ENCODE measurements around the gene ZNF672. TPM values are rescaled to one million over a fixed set of nuclear protein-coding genes. Genes with fewer than 3 reads are reported as not detected.

ZNF672 gene
- total and polyA plus RNA-seq, 2 of the 13 experiments (the other 11 are each of a cell fraction or from before 2014, with no cell fraction given): 17.2 to 22.9 TPM

GRCh38 chr1:248825909-248826760 is 11.9 kb upstream of the ZNF672 start, which contains the start of gene SH3BP5L (continued):
- TF ChIP-seq NKX3-1 (CRISPR knock-in tag; IDR thresholded peaks at IDR 0.05) (peak; percentile 83), SMYD3 (CRISPR knock-in tag; IDR thresholded peaks at IDR 0.05) (peak; percentile 17; the same call in 1 of the 2 replicates), BORCS8-MEF2B (CRISPR knock-in tag; IDR thresholded peaks at IDR 0.05) (peak; percentile 66), RARA (CRISPR knock-in tag; IDR thresholded peaks at IDR 0.05) (peak; percentile 27; the same call in 1 of the 2 replicates), RAD21 (CRISPR knock-in tag; IDR thresholded peaks at IDR 0.05) (0 out of 2 replicates have a peak, but pooled peaks have one; percentile 28), AGO1 (IDR thresholded peaks at IDR 0.05; ENCODE audit: low read depth, low read length, poor library complexity, severe bottlenecking) (peak; percentile 55), ERF (CRISPR knock-in tag; IDR thresholded peaks at IDR 0.05) (peak; percentile 68), PREB (CRISPR knock-in tag; IDR thresholded peaks at IDR 0.05) (no peak), USF2 (IDR thresholded peaks at IDR 0.05; ENCODE audit: low read depth, low read length) (no peak), USF2 (CRISPR knock-in tag; IDR thresholded peaks at IDR 0.05; ENCODE audit: borderline replicate concordance) (no peak), POLR2G (IDR thresholded peaks at IDR 0.05; ENCODE audit: low read depth, low read length) (peak; percentile 89), RFX5 (IDR thresholded peaks at IDR 0.05; ENCODE audit: low read depth, low read length) (0 out of 2 replicates have a peak, but pooled peaks have one; percentile 44), HMGXB4 (CRISPR knock-in tag; IDR thresholded peaks at IDR 0.05; ENCODE audit: borderline replicate concordance in 1 of 2, low read depth in 1 of 2) (peak; percentile 88 to 97), SKIL (CRISPR knock-in tag; IDR thresholded peaks at IDR 0.05; ENCODE audit: borderline replicate concordance) (no peak), MAX (IDR thresholded peaks at IDR 0.05) (peak; percentile 47; the same call in 1 of the 2 replicates), GATA4 (IDR thresholded peaks at IDR 0.05; ENCODE audit: borderline replicate concordance, low read depth) (peak; percentile 41; the same call in 1 of the 2 replicates), NR2F2 (IDR thresholded peaks at IDR 0.05; ENCODE audit: borderline replicate concordance, low read depth) (peak; percentile 48; the same call in 1 of the 2 replicates), HNF4G (IDR thresholded peaks at IDR 0.05; ENCODE audit: borderline replicate concordance, low read depth, low read length) (no peak; the same call in 1 of the 2 replicates), HNF4G (CRISPR knock-in tag; IDR thresholded peaks at IDR 0.05; ENCODE audit: borderline replicate concordance, low read depth) (peak; percentile 56; the same call in 1 of the 2 replicates)

All from HepG2 (cell line).